Measurements from ENCODE around the gene LRG1.

The LRG1 gene

DNA sequence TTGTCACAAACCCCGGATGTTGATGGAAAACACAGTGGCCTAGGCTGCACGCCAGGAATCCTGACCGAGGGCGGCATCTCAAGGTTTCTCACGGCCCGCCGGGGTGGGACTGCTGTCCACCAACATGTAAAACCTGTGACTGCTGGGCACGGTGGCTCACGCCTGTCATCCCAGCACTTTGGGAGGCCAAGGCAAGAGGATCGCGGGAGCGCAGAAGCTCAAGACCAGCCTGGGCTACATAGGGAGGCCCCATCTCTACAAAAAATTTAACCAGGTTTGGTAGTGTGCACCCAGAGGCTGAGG lies 32.7 kb downstream of the LRG1 start:
- H3K9me3 ChIP-seq (ENCODE audit: control insufficient read depth, insufficient read depth, low read depth, low read length), result no peaks in the 10 kb centered on the region
- TF ChIP-seq ZNF549 (tag by site-specific recombination; IDR thresholded peaks at IDR 0.05), result no peak
- no peak for TF ChIP-seq ZNF416 (tag by site-specific recombination; IDR thresholded peaks at IDR 0.05)
- TF ChIP-seq ZNF121 (tag by site-specific recombination; IDR thresholded peaks at IDR 0.05), result no peak
- TF ChIP-seq, protein P1, sequence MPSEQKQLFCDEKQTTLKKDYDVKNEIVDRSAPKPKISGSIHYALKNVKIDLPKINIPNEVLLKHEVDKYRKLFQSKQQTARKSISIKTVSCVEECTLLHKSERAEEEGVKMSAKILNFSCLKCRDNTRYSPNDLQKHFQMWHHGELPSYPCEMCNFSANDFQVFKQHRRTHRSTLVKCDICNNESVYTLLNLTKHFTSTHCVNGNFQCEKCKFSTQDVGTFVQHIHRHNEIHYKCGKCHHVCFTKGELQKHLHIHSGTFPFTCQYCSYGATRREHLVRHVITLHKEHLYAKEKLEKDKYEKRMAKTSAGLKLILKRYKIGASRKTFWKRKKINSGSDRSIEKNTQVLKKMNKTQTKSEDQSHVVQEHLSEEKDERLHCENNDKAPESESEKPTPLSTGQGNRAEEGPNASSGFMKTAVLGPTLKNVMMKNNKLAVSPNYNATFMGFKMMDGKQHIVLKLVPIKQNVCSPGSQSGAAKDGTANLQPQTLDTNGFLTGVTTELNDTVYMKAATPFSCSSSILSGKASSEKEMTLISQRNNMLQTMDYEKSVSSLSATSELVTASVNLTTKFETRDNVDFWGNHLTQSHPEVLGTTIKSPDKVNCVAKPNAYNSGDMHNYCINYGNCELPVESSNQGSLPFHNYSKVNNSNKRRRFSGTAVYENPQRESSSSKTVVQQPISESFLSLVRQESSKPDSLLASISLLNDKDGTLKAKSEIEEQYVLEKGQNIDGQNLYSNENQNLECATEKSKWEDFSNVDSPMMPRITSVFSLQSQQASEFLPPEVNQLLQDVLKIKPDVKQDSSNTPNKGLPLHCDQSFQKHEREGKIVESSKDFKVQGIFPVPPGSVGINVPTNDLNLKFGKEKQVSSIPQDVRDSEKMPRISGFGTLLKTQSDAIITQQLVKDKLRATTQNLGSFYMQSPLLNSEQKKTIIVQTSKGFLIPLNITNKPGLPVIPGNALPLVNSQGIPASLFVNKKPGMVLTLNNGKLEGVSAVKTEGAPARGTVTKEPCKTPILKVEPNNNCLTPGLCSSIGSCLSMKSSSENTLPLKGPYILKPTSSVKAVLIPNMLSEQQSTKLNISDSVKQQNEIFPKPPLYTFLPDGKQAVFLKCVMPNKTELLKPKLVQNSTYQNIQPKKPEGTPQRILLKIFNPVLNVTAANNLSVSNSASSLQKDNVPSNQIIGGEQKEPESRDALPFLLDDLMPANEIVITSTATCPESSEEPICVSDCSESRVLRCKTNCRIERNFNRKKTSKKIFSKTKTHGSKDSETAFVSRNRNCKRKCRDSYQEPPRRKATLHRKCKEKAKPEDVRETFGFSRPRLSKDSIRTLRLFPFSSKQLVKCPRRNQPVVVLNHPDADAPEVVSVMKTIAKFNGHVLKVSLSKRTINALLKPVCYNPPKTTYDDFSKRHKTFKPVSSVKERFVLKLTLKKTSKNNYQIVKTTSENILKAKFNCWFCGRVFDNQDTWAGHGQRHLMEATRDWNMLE (tag by site-specific recombination; conservative IDR thresholded peaks at IDR 0.05; ENCODE audit: low read depth), result no peak
- no peak for TF ChIP-seq ZXDB (tag by site-specific recombination; IDR thresholded peaks at IDR 0.05)
- TF ChIP-seq ZNF324 (tag by site-specific recombination; IDR thresholded peaks at IDR 0.05), result no peak
- TF ChIP-seq ZNF843 (tag by site-specific recombination; IDR thresholded peaks at IDR 0.05), result no peak
- no peak for TF ChIP-seq ZBTB8A (tag by site-specific recombination; IDR thresholded peaks at IDR 0.05)
- CTCF ChIA-PET, result interaction anchor here (3.6 kb wide), 1 partner anchor 17 kb away, joined by 24 read pairs; no protein-coding TSS in a partner anchor
- peaks cover 0 to 45% of the 10 kb centered on the region in 2 experiments; a peak in 2 of 3 replicates for H3K36me3 ChIP-seq (ENCODE audit: control insufficient read depth in 2 of 2, insufficient read depth in 1 of 2, low read length in 2 of 2)
- H3K4me1 ChIP-seq (ENCODE audit: control insufficient read depth, insufficient read depth, low read length), result no peaks in the 10 kb centered on the region
- H3K4me3 ChIP-seq (ENCODE audit: low read depth, low read length), result no peak overlapping the region
- POLR2A ChIA-PET, result no interaction called here
- H3K27ac ChIP-seq (ENCODE audit: extremely low read depth, low read depth, low read length), result no peak overlapping the region; the same call in 1 of the 2 replicates

DNA sequence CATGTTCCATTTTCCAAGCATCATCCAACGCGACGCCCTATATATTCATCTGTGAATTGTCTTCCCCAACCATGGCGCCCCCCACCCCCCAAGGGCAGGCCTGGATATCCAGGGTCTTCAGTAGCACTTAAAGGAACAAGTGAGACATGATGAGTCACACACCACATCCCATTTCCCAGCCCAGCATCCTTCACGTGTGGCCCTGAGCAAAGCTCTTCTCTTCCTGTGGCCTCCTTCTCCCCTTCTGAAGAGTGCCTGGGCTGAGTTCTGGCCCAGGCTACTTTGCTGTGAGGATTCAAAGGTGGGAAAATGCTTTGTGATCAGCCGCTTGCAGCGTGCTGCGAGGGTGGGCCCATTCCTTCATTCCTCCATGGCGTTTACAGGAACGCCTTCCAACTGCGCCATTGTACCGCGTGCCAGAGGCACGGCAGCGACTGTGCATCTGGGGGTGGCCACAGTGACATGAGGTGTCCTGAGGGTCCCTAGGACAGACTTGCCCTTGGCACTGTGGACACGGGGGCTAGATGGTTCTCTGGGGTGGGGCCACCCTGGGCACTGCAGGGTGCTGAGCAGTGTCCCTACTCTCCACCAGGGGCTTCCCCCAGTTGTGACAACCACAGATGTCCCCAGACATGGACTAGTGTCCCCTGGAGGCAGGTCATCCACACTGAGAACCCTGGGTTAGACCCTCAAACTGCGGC lies 33.2 kb downstream of the LRG1 start:
- Histone ChIP-seq H3K4me3 (ENCODE audit: low read depth, low read length) (no peak overlapping the region), H3K4me1 (ENCODE audit: control insufficient read depth, insufficient read depth, low read length) (no peaks in the 10 kb centered on the region), H3K36me3 (ENCODE audit: control insufficient read depth in 2 of 2, insufficient read depth in 1 of 2, low read length in 2 of 2) (peaks cover 0 to 50% of the 10 kb centered on the region in 2 experiments; a peak in 2 of 3 replicates), H3K9me3 (ENCODE audit: control insufficient read depth, insufficient read depth, low read depth, low read length) (no peaks in the 10 kb centered on the region), H3K27ac (ENCODE audit: extremely low read depth, low read depth, low read length) (no peak overlapping the region)
- ChIA-PET CTCF (no interaction called here), POLR2A (no interaction called here)
- no peak for TF ChIP-seq YY2 (tag by site-specific recombination; IDR thresholded peaks at IDR 0.05)
- no peak for TF ChIP-seq ZNF2 (tag by site-specific recombination; IDR thresholded peaks at IDR 0.05)
- no peak for TF ChIP-seq ZNF629 (tag by site-specific recombination; IDR thresholded peaks at IDR 0.05)
- no peak for TF ChIP-seq ZNF335 (tag by site-specific recombination; conservative IDR thresholded peaks at IDR 0.05)
- TF ChIP-seq, protein P2, sequence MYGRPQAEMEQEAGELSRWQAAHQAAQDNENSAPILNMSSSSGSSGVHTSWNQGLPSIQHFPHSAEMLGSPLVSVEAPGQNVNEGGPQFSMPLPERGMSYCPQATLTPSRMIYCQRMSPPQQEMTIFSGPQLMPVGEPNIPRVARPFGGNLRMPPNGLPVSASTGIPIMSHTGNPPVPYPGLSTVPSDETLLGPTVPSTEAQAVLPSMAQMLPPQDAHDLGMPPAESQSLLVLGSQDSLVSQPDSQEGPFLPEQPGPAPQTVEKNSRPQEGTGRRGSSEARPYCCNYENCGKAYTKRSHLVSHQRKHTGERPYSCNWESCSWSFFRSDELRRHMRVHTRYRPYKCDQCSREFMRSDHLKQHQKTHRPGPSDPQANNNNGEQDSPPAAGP (tag by site-specific recombination; IDR thresholded peaks at IDR 0.05), result no peak
- no peak for TF ChIP-seq ZNF274 (IDR thresholded peaks at IDR 0.05; ENCODE audit: low read length)
- TF ChIP-seq ZNF274 (tag by site-specific recombination; IDR thresholded peaks at IDR 0.05; ENCODE audit: borderline replicate concordance), result no peak
- no peak for TF ChIP-seq BCL11A (tag by site-specific recombination; IDR thresholded peaks at IDR 0.05; ENCODE audit: low read depth)
- TF ChIP-seq ZNF76 (tag by site-specific recombination; IDR thresholded peaks at IDR 0.05; ENCODE audit: borderline replicate concordance, low read depth), result no peak
- TF ChIP-seq EGR2 (tag by site-specific recombination; IDR thresholded peaks at IDR 0.05; ENCODE audit: low read depth), result no peak
- no peak for TF ChIP-seq ZBTB1 (tag by site-specific recombination; IDR thresholded peaks at IDR 0.05)
- TF ChIP-seq MZF1 (tag by site-specific recombination; IDR thresholded peaks at IDR 0.05; ENCODE audit: borderline replicate concordance), result no peak
- no peak for TF ChIP-seq OSR2 (tag by site-specific recombination; IDR thresholded peaks at IDR 0.05)
